Activated naive CD8-positive, alpha-beta T cell treated with anti-CD3 and anti-CD28 coated beads, Interleukin-2, amount 10 ng/mL, durations not matched to agents 7 days and 5 days (primary cell): ENCODE results near the gene FER. TPM values are rescaled to one million over a fixed set of nuclear protein-coding genes. Genes with fewer than 3 reads are reported as not detected.
A peak's percentile ranks its signal among the peaks of the same experiment; 100 is the strongest.

ENCODE experiments used
- ATAC-seq: fragments of 150-1000 bp; cut with Tn5 transposase; one replicate; pipeline ENCODE4 v1.10.0; 2021; ENCODE audit warnings: low read depth, moderate library complexity
- POLR2A ChIA-PET: fragments of 350-600 bp; sonication (Branson Sonifier 250); formaldehyde crosslinking; loops from one replicate; lab custom pipeline; 2021; ENCODE audit warnings: antibody characterized with exemption; lab: Charles Lee
- DNase-seq: peaks from one replicate; pipeline ENCODE4 v3.0.0; 2021
- H3K27ac Mint-ChIP-seq: one replicate; pipeline ENCODE4 v1.8.0; 2022; ENCODE audit warnings: mild to moderate bottlenecking, mixed read lengths
- H3K27me3 Mint-ChIP-seq: one replicate; pipeline ENCODE4 v1.8.0; 2022; ENCODE audit warnings: mild to moderate bottlenecking, moderate library complexity, mixed read lengths
- H3K36me3 Mint-ChIP-seq: one replicate; pipeline ENCODE4 v1.8.0; 2021; ENCODE audit warnings: mild to moderate bottlenecking, mixed read lengths
- H3K4me1 Mint-ChIP-seq: one replicate; pipeline ENCODE4 v1.8.0; 2021; ENCODE audit warnings: mixed read lengths
- H3K4me3 Mint-ChIP-seq: one replicate; pipeline ENCODE4 v1.8.0; 2022; ENCODE audit warnings: mild to moderate bottlenecking, moderate library complexity, mixed read lengths
- H3K9me3 Mint-ChIP-seq: one replicate; pipeline ENCODE4 v1.8.0; 2021; ENCODE audit warnings: mixed read lengths
- total RNA-seq, 2 experiments: library from RNA; stranded (reverse); gene quantifications; one replicate each; pipeline ENCODE4 v1.2.3, GENCODE V29; 2021

The FER gene
- total RNA-seq, 2 experiments from 2014 or later, result 10.8 to 13.5 TPM

DNA sequence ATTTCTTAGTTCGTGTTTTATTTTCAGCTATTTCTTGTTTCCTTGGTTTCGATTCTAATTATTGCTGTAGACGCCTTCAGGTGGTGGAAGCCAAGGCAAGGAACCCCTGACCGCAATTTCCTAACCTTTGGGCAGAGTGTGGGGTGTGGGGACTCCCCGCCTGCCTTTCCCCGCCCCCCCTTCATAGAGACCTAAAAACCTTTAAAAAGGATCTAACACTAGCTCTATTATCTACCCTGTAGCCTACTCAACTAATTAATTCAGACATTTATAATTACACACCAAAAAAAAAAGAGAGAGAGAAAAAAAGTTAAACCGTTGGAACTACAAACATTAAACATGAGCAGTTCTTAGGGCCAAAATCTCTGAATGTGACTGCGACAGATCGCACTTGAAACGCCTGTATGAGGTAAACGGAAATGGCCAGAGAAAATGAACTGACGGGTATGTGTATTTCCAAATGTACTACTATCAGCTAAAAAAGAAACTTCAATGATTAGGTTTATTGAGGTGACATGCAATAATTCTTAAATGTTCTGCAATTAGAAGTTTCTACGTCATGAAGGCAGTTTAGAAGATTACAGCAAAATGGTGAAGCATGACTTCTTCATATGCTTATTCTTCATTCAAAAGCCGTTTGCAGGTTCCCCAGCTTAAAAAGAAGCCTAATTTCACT lies 19.0 kb upstream of the FER start:
- Mint-ChIP-seq H3K4me1 (peaks cover 19% of the 10 kb centered on the region), H3K27me3 (peaks cover 52% of the 10 kb centered on the region), H3K9me3 (no peaks in the 10 kb centered on the region), H3K36me3 (no peaks in the 10 kb centered on the region), H3K4me3 (peak overlapping the region; percentile 76), H3K27ac (peak overlapping the region; percentile 7)
- POLR2A ChIA-PET, result interaction anchor here (0.7 to 2.4 kb wide), 5 partner anchors 13 to 681 kb away, joined by 3 to 10 read pairs (median 4); partner anchors contain the start of genes FBXL17 and PJA2
- DNase-seq, result no peak
- ATAC-seq, result peak; percentile 69

DNA sequence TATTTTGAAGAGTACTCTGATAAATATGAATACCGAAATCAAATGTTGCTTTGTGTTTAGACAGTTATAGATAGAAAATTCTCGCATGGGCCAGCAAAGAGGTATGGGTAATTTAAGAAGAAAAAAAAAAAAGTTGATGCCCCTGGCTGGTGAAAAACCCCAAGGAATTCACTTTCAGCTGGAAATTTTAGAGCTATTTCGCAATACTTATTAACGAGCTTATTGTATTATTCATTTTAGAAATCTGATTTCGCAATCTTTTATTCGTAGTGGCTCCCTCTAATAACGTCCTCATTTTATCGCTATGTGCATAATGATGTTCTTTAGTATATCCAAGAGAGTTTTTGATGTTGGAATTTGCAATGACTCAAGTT lies 18.5 kb upstream of the FER start:
- H3K4me3 Mint-ChIP-seq, result peak overlapping the region; percentile 76
- DNase-seq (no peak), ATAC-seq (no peak)
- peaks cover 19% of the 10 kb centered on the region for H3K4me1 Mint-ChIP-seq
- POLR2A ChIA-PET, result interaction anchor here (0.7 to 1.2 kb wide), 2 partner anchors 13 to 195 kb away, joined by 3 to 4 read pairs; no protein-coding TSS in a partner anchor
- no peaks in the 10 kb centered on the region for H3K36me3 Mint-ChIP-seq
- H3K27me3 Mint-ChIP-seq, result peaks cover 52% of the 10 kb centered on the region
- H3K9me3 Mint-ChIP-seq, result no peaks in the 10 kb centered on the region
- no peak overlapping the region for H3K27ac Mint-ChIP-seq

DNA sequence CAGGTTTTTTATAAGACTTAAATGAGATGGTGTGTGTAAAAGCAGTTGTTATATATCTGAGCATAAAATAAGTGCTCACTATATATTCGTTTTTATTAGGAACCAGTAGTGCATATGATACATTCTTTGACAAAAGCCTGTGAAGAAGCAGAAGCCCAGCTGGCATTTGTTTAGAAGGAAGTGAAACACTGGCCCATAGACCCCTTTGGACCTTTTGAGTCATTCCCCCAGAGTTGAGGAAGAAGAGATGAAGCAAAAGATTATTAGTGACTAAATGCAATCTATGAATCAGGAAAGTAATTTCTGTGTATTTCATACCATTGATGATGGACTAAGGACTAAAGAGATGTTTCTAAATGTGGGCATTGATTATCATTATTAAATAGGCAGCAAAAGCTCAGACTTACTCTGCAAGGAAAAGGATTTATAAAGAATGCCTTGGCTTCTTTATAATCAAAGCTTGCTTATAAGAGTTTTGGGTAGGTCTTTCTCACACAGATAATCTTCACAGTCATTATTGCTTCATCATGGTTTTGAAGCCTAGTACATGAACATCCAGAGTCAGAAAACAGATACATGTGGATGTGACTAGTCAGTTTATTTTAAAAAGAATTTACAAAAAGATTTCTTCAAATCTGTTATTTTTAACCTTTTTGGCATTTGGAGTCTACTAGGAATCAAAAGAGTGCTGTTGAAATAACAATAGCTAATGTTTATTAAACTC lies 16.9 kb upstream of the FER start:
- Mint-ChIP-seq H3K27me3 (peaks cover 47% of the 10 kb centered on the region), H3K27ac (no peak overlapping the region), H3K4me3 (no peak overlapping the region), H3K9me3 (no peaks in the 10 kb centered on the region), H3K4me1 (peaks cover 19% of the 10 kb centered on the region), H3K36me3 (no peaks in the 10 kb centered on the region)
- ATAC-seq (no peak), DNase-seq (no peak)
- POLR2A ChIA-PET, result no interaction called here

DNA sequence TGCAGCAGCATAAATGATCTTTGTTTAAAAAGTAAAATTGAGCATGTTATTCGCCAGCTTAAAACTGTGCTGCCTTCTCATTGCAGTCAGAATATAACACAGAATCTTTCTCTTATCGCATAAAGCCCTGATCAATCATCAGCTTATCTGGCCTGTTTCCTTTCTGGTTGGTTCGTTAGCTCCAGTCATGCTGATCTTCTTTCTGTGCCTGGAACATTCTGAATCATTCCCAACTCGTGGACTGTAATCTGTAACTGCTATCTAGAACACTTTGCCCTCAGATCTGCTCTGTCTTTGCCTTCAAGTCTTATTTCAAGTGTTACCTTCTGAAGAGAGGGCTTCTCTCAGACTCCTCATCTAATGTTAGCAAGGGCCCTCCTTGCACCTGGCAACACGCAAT lies 11.9 kb upstream of the FER start:
- Mint-ChIP-seq H3K4me1 (no peaks in the 10 kb centered on the region), H3K4me3 (no peak overlapping the region), H3K27ac (no peak overlapping the region), H3K27me3 (peaks cover 25% of the 10 kb centered on the region), H3K9me3 (no peaks in the 10 kb centered on the region), H3K36me3 (no peaks in the 10 kb centered on the region)
- DNase-seq (no peak), ATAC-seq (no peak)
- POLR2A ChIA-PET, result no interaction called here

DNA sequence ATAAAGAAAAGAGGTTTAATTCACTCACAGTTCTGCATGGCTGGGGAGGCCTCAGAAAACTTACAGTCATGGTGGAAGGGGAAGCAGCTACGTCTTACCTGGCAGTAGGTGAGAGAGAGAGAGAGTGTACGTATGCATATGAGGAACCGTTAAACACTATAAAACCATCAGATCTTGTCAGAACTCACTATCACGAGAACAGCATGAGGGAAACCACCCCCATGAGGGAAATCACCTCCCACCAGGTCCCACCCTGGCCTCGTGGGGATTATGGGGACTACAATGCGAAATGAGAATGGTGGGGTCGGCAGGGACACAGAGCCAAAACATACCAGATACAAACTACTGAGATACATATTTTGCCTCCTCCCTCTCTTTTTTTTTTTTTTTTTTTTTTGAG lies 10.8 kb upstream of the FER start:
- POLR2A ChIA-PET, result no interaction called here
- Mint-ChIP-seq H3K9me3 (no peaks in the 10 kb centered on the region), H3K27me3 (peaks cover 30% of the 10 kb centered on the region), H3K4me1 (no peaks in the 10 kb centered on the region), H3K36me3 (no peaks in the 10 kb centered on the region), H3K27ac (no peak overlapping the region), H3K4me3 (no peak overlapping the region)
- ATAC-seq (no peak), DNase-seq (no peak)

DNA sequence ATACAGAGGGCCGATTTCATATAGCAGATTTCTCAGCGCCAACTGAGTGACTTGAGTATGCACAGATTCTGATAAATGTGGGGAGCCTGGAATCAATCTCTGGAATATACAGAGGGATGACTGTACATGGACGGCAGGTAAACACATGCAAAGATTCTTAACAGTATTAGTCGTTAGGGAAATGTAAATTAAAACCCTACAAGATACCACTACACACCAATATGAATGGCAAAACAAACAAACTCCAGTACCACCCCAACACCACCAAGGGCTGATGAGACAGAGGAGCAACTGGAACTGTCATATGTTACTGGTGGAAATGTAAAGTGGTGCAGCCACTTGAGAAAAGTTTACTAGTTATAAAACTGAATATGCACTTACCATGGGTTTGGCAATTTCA lies 8.3 kb upstream of the FER start:
- POLR2A ChIA-PET, result no interaction called here
- Mint-ChIP-seq H3K27ac (no peak overlapping the region), H3K27me3 (peaks cover 24% of the 10 kb centered on the region), H3K4me3 (no peak overlapping the region), H3K9me3 (no peaks in the 10 kb centered on the region), H3K4me1 (no peaks in the 10 kb centered on the region), H3K36me3 (no peaks in the 10 kb centered on the region)
- ATAC-seq, result no peak
- DNase-seq, result no peak

DNA sequence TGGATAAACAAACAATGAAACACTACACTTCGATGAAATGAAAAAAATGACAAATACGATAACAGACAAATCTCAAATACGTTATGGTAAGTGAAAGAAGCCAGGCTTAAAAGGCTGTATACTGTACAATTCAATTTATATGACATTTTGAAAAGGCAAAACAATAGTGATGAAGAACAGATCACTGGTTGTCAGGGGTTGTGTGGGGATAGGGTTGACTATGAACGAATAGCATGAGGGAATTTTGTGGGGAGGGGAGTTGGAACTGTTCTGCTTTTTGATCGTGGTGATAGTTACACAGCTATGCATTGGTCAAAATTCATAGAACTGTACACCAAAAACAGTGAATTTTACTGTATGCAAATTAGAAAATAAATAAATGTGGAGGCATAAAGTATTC lies 7.8 kb upstream of the FER start:
- DNase-seq (no peak), ATAC-seq (no peak)
- Mint-ChIP-seq H3K4me1 (no peaks in the 10 kb centered on the region), H3K27me3 (peaks cover 25% of the 10 kb centered on the region), H3K4me3 (no peak overlapping the region), H3K9me3 (no peaks in the 10 kb centered on the region), H3K36me3 (no peaks in the 10 kb centered on the region), H3K27ac (no peak overlapping the region)
- POLR2A ChIA-PET, result no interaction called here

DNA sequence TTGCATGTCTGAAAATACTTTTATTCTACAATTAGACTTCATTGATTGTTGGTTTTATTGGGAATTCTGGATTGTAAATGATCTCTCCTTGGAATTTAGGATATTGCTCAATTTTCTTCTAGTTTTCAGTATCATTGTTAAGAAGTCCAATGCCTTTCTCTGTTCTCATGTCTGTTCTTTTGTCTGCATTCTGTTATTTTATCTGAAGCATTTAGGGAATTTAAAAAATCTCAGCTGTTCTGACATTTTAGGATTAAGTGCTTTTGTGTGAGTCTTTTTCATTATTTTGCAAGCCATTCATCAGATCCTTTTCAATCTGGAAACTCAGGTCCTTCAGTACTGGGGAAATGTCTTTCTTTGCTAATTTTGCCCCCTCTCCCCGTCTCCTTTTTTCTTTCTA lies 4.4 kb upstream of the FER start:
- DNase-seq (no peak), ATAC-seq (no peak)
- H3K27ac Mint-ChIP-seq, result no peak overlapping the region
- peaks cover 4% of the 10 kb centered on the region for H3K4me1 Mint-ChIP-seq
- POLR2A ChIA-PET, result no interaction called here
- H3K9me3 Mint-ChIP-seq, result no peaks in the 10 kb centered on the region
- no peaks in the 10 kb centered on the region for H3K36me3 Mint-ChIP-seq
- H3K4me3 Mint-ChIP-seq, result no peak overlapping the region
- H3K27me3 Mint-ChIP-seq, result peaks cover 20% of the 10 kb centered on the region

DNA sequence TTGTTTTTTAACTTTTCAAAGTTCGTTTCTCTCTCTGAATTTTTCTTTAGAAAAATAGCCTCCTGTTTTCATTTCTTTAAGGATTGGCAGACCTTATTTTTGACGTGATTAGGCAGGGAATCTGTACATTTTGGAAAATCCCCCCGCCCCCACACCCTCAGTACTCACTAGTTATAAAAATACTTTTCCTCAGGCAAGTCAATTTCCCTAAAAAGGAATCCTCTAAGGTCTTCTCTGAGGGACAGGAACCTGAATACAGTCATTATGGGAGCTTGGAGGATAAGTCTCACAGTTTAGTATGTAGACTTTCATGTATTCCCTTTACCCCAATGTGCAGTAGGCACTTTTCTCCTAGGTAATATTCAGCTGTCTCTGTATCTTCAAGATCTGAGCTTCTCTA lies 3.9 kb upstream of the FER start:
- peaks cover 20% of the 10 kb centered on the region for H3K27me3 Mint-ChIP-seq

DNA sequence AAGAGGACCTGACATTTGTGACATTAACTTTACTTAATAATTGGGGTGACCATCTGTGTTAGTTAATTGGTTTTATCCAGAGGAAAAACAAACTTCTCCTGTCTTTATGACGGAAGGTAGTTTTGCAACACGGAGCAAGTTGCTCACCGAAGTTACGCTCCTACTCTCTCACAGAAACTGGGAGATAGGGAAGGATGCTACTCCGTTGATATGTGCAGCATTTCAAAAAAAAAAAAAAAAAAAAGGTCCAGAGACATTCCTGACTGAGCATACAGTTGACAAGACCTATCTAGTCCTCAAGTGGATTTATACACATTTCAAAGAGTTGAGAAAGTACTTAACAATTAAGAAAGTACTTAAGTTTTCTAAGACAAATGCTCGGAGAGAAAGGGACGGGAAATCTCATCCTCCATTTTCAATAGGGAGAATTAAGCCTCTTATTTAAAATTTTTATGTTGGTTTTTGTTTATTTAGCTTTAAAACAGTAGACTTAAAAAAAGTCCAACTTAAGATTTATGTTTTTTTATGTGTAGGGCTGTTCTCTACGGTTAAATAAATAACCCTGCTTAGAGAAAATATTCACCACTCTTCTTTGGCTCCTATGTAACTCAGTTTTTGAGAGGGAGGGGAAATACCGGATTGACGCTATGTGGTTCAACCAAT lies 455 bp upstream of the FER start:
- Mint-ChIP-seq H3K36me3 (no peaks in the 10 kb centered on the region), H3K27me3 (peaks cover 21% of the 10 kb centered on the region), H3K27ac (no peak overlapping the region), H3K9me3 (no peaks in the 10 kb centered on the region), H3K4me3 (peak overlapping the region; percentile 94), H3K4me1 (peaks cover 8% of the 10 kb centered on the region)
- ATAC-seq (no peak), DNase-seq (no peak)
- POLR2A ChIA-PET, result no interaction called here

More for the DNA sequence above, 3.9 kb upstream of the FER start:
- H3K4me3 Mint-ChIP-seq, result no peak overlapping the region
- H3K4me1 Mint-ChIP-seq, result peaks cover 4% of the 10 kb centered on the region
- ATAC-seq, result no peak
- no peak for DNase-seq
- no peaks in the 10 kb centered on the region for H3K9me3 Mint-ChIP-seq
- POLR2A ChIA-PET, result no interaction called here
- H3K27ac Mint-ChIP-seq, result no peak overlapping the region
- no peaks in the 10 kb centered on the region for H3K36me3 Mint-ChIP-seq

DNA sequence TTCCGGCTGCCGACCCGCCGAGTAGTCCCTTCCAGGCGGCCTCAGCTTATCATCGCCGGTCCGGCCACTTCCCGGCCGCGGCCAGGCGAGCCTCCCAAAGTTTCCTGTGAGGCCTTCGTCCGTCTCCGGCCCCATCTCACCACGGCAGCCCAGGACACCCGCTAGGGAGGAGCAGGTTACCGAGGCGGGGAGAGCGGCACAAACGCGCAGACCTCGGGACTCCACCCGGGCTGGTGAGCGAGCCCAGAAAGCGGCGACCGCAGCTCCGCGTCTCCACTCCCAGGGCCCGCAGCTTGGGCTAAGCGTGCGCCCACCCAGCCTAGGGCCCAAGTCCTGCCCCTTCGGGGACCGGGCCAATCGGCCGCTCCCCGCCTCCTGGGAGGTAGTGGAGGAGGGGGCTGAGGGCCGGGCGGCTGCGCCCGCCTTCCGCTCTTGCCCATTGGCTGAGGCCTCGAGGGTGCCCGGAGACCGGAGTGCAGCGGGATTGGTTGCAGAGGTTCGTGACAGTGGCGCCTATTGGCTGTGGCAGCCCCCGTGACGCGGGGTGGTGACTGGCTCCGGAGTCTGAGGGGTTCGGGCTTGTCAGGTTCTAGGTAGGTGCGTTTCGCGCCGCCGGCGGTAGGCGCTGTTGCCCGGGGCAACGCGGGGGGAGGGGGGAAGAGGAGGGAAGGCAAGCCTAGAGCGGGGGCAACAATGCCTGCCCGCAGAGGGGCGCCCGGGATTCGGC lies 867 bp downstream of the FER start:
- peak overlapping the region; percentile 80 for H3K27ac Mint-ChIP-seq
- peaks cover 22% of the 10 kb centered on the region for H3K27me3 Mint-ChIP-seq
- peak; percentile 94 for DNase-seq
- peak overlapping the region; percentile 94 for H3K4me3 Mint-ChIP-seq
- POLR2A ChIA-PET, result interaction anchor here (2.3 kb wide), 1 partner anchor 21 kb away, joined by 10 read pairs; no protein-coding TSS in a partner anchor
- H3K36me3 Mint-ChIP-seq, result no peaks in the 10 kb centered on the region
- H3K9me3 Mint-ChIP-seq, result no peaks in the 10 kb centered on the region
- peaks cover 10% of the 10 kb centered on the region for H3K4me1 Mint-ChIP-seq
- peak; percentile 99 for ATAC-seq

DNA sequence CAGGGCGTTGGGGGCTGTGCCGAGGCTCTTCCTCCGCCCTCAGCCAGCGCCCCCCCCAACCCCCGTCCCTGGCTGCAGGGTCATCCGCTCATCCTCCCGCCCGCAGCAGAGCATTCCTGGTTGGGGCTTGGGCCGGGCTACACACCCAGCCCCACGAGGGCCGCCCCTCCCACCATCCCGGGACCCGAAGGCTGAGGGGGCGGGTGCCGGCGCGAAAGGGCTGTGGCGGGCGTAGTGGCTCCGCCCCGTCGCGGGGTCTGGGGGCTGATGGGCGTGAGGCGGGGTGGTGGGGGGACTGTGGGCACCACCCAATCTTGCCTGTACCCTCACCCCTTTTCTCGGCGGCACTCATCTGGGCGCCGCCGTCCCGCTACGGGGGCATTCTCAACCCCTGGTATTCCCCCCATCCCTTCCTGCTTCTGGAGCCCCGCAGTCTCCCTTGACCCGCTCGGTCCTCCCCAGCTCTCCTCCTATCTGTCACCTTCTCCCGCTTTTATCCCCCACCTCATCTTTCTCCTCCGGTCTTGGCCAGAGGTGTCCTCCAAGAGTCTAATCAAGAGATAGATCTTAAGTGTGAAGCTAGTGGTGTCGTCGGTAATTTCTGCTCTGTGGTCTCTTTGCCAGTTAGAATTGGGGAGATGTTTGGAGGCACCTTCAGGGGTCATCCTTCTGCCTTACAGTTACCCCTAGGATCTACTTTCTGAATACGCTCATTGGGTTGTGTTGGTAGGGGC lies 1.6 kb downstream of the FER start:
- peaks cover 21% of the 10 kb centered on the region for H3K27me3 Mint-ChIP-seq
- POLR2A ChIA-PET, result interaction anchor here (2.3 kb wide), 1 partner anchor 22 kb away, joined by 10 read pairs; no protein-coding TSS in a partner anchor
- ATAC-seq, result no peak
- no peak for DNase-seq
- no peaks in the 10 kb centered on the region for H3K36me3 Mint-ChIP-seq
- H3K4me1 Mint-ChIP-seq, result peaks cover 10% of the 10 kb centered on the region
- H3K27ac Mint-ChIP-seq, result peak overlapping the region; percentile 77
- H3K4me3 Mint-ChIP-seq, result peak overlapping the region; percentile 94
- no peaks in the 10 kb centered on the region for H3K9me3 Mint-ChIP-seq
